NK-92 treated with Interleukin-12 subunit alpha and Interleukin-12 subunit beta, amount 100 ng/mL, for 24 hours (cell line): ENCODE data around the gene LRRC72.
"Not testable (repeated sequence)": the region's sequence is repeated elsewhere in the genome, so short reads cannot be mapped to it uniquely, and the experiment has no call there.

Experiments used
- DNase-seq: peaks from one replicate; lab custom pipeline; 2025; lab: John Stamatoyannopoulos, UW

Gene LRRC72

DNA sequence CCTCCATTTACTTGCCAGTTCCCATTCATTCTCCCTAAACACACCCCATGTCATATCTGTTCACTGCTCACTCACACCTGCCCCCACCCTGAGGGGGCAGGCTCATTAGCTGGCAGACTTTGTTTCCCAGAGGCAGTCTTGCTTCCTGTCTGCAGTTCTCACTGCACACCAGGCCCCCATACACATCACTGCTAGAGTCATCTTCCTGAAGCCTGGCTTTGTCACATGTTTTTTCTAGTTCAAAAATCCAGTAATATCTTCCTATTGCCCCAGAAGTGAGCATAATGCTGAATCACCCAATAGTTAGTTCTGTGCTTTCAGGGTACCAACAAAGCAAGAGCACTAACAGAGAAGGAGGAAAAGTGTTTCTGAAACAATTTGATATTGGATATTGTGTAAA is 1.9 kb downstream of the LRRC72 start:
- no peak for DNase-seq

DNA sequence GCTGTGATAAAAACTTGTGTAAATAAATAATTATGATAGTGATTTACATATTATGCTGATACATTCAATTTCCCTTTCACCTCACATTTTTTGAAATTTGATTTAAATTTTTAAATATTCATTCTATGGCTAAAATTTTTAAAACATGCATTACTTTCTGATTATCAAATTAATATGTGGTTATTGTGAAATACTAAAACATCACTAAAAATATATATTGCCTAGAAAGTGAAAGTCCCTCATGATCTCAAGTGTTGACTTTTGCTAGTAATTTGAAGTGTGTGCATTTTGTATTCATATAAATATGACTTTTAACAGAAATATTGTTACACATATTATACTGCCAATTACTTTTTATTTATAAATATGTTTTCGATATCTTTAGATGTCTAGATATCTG is 3.1 kb downstream of the LRRC72 start:
- no peak for DNase-seq

DNA sequence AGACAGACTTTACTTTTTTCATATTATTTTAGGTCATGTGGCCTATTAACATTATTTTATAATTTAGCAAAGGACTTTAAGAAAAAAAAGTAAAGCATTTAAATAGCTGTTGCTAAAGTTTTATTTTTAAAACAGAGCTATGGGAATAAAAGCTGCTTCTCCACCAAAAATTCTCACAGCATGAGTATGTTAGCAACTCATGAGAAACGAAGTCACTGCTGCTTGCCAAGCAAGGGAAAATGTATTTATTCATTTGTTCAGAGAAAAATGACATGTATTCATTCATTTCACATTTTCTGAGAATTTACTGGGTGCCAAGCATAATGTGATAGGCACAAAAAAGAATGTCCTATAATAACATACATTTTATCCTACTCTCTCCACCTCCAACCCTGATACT is 5.1 kb downstream of the LRRC72 start:
- DNase-seq, result no peak

DNA sequence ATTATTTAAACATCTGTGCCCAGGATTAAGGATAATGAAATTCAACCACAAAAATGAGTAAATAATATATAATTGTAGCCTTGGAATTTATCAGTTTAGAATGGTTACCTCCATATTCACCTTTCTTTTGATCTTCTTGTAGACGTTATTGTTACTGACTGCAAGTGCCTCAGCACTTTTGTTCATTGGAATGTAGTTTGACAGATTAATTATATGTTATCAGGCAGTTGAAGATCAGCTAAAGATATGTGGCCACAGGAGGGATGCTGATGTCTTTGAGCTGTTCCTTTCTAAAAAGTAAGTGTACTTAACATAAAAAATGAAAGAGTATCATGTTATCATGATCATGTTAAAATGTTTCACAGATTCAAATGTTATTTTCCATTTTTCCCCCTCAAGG is 5.6 kb downstream of the LRRC72 start:
- no peak for DNase-seq

DNA sequence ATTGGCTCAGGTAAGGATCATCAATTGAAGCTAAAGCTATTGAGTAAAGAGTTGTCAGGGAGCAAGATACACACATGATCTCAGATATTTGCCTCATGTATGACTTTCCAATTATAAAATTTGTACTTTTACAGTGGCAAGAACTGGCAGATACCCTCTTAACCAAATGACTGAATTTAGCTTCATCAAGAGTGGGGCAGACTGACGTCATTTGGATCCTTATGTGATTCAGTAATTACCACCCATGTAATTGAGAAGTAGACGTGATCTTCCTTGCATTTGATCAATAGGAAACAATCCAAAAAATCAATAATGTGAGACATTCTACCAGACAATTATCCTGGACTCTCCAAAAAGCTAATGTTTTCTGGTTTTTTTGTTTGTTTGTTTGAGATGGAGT is 8.9 kb downstream of the LRRC72 start:
- DNase-seq, result no peak

DNA sequence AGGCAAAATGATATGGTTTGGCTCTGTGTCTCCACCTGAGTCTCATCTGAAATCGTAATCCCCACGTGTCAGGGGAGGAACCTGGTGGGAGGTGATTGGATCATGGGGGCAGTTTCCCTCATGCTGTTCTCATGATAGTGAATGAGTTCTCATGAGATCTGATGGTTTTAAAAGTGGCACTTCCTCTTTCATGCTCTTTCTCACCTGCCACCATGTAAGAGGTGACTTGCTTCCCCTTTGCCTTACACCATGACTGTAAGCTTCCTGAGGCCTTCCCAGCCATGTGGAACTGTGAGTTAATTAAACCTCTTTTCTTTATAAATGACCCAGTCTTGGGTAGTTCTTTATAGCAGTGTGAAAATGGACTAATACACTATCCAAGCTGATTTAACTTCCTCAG is 13.9 kb downstream of the LRRC72 start:
- DNase-seq, result not testable (repeated sequence)

DNA sequence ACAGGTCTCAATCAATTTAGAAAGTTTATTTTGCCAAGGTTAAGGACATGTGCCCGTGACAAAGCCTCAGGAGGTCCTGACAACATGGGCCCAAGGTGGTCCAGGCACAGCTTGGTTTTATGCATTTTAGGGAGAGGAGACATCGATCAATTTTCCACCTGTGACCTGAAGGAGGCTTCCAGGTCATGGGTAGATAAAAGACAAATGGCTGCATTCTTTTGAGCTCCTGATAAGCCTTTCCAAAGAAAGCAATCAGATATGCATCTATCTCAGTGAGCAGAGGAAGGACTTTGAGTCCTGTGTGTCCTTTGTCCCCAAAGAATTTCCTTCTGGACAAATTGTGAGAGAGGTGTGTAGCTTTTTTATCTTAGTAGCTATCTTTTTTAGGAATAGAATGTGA is 15.8 kb downstream of the LRRC72 start:
- DNase-seq, result no peak

DNA sequence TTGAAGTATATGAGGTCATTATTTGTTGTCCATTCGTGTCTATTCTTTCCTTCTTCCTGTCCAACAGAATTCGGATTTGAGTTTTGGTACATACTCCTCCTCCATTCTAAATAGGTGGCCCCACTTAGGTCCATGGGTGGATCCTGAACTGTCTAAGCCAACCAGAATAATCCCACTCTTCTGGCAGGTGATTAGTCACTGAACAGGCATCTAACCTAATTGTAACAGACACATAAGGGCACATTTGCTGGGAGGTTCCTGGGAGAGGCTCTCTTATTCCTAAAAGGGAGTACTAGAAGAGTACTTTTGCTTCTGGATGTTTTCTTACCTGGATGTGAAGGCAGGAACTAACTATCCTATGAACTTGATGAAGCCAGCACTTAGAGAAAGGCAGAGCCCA is 16.8 kb downstream of the LRRC72 start:
- no peak for DNase-seq

DNA sequence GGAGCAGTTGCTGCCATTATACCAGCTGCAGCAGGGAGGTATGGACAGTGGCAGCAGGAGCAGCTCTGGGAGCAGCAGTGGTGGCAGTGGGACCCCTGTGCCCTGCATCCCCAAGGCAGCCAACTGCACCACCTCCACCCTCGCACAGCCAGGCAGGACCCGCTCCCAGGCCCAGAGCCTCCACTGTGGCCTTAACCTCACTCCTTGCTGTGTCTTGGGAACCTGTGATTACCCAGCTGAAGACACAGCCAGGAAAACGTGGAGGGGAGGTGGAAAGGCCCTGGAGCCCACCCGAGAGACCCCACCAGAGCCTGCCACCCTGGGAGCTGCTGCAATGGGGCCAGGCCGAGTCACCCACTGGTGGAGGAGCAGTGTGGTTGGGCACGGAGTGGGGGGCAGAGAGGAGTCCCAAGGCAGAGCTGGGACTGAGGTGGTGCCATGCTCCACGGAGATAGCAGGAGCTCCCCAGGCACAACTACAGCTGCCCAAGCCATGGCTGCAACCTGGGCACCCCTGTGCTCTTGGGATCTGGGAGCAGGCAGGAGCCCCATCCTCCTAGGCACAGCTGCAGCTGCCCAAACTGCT is 20.4 kb downstream of the LRRC72 start:
- DNase-seq, result no peak

DNA sequence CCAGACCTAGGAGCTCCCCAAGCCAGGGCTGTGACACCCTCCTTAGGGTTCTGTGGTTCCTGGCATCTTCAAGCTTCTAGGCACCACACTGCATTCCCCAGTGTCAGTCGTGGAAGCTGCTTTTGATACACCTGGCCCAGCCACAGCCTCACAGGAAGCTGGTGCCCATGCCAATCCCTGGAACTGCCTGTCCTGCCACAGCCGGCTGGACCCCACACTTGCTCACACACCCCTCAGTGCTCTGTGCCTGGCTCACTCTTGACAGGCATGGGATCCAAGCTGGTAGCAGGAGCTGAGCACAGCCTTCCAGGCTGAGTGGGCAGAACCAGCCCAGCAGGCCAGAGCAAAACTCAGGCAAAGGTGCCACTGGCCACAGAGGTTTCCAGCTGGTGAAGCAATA is 21.8 kb downstream of the LRRC72 start:
- no peak for DNase-seq

DNA sequence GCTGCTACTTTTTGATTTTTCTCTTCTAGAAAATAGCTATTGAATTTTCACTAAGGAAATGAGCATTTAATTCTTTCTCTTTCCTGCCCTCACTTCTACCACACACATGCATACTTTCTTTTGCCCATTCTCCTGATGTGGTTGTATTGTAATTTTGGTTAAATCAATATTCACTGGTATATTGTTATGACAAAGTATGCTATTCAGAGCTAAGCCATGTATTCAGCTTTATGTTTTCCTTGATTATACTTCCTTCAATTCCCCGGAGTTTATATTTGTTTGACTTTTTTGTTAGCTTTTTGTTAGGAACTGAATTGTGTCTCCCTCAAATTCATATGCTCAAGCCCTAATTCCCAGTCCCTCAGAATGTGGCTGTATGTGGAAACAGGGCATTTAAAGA is 24.0 kb downstream of the LRRC72 start:
- DNase-seq, result no peak

DNA sequence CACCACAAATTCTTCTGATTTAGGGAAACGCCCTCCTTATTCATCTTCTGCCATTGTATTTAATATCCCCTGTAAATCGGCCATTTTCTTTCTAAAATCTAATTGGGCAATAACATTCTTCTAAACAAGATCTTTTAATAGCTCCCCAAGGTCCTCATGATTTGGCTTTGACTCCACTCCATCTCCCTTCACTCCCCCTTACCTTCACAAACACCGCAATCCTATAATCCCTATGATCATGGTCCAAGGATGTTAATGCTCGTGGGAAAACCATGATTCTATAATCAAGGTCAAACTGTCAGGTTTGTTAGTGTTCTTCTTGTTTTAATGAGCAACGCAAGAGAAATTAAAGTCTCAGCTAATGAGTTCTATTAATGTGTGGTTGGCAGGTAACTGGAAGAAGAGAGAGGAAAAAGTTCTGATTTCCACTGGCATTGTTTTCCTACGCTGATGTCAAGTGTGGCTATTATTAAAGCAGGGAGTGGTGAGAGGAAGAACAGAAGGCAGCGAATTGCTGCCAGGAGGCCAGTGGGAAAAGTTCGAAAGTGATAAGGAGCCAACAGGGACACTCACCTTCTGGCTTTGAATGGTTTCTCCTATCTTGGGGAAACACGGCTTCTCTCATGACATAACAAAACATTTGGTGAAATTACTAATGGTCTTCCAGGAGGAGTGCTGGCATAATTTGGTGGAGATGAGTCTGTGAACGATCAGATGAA is 28.1 kb downstream of the LRRC72 start:
- no peak for DNase-seq

DNA sequence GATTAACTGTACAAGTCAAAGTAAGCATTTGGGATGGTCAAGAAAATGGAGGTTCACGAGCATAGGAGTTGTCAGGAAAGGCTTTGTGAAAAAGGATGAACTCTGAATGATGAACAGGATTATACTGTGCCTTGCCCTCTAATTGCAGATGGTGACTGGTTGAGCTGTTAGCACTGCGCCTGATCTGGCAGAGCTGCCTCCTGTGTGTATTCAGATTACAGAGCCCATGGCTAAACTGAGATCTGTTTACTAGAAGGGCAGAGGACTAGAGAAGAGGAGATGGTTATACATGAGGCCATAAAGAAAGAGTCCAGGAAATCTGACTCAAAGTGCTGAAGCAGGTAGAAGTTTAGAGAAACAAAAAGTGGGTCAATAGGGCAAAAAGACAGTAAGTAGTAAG is 29.7 kb downstream of the LRRC72 start:
- no peak for DNase-seq

DNA sequence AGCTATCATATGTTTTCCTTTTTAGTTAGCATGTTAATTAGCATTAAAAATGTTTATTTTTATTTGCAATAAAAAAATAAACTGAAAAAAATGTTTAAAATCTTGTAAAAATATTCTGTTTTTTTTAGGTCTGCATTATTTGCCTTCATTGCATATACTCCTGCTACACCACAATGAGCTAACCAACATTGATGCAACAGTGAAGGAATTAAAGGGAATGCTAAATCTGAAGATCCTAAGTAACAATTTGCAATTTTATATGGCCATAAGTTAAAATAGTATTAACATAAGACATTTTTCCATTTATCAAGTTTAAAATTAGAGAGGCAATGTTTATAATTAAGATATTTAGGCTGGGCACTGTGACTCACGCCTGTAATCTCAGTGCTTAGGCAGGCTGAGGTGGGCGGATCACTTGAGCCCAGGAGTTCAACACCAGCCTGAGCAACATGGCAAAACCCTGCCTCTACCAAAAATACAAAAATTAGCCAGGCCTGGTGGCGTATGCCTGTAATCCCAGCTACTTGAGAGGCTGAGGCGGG is 32.2 kb downstream of the LRRC72 start:
- no peak for DNase-seq

DNA sequence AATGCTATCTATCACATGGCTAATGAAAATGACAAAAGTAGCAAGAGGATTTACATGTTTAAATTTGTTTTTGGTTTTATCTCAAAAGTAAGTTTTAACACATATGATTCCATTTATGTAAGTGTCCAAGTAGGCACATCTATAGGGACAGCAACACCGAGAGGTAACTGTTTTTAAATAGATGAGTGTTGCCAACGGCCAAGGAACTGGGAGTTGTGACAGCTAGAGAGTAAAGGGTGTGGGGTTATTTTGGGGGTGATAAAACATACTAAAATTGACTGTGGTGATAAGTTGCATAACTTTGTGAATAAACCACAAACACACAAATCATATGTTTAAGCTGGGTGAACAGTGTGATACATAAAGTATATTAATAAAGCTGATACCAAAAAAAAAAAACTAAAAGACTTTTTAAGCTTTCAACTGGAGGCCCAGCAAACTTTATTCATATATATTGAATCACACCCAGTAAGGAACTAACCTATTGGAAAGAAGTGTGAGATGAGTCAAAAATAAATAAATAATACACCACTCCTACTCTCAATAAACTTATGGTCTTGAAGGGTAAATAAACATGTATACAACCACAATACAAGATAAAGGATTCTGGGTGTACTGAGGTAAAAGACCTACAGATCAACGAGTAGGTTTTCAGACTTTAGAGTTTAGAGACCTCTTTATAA is 33.0 kb downstream of the LRRC72 start:
- no peak for DNase-seq

DNA sequence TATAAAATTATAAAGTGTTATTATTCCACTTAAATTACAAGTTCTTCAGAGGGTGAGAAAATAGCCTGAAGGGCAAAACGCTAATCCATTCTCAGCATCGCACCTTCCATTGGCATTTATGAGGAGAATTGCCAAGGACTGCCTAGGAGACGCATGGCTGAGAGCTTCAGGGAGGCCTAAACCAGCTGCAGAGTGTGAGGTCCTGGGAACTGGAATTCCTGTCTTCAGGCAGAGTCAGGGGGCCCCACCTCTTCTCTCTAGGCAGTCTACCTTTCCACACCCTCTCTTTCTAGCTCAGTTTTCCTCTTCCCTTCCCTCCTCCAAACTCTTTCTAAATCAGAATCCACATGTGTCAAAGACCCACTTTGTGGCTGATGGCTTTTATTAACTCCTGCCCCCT is 35.3 kb downstream of the LRRC72 start:
- DNase-seq, result no peak

DNA sequence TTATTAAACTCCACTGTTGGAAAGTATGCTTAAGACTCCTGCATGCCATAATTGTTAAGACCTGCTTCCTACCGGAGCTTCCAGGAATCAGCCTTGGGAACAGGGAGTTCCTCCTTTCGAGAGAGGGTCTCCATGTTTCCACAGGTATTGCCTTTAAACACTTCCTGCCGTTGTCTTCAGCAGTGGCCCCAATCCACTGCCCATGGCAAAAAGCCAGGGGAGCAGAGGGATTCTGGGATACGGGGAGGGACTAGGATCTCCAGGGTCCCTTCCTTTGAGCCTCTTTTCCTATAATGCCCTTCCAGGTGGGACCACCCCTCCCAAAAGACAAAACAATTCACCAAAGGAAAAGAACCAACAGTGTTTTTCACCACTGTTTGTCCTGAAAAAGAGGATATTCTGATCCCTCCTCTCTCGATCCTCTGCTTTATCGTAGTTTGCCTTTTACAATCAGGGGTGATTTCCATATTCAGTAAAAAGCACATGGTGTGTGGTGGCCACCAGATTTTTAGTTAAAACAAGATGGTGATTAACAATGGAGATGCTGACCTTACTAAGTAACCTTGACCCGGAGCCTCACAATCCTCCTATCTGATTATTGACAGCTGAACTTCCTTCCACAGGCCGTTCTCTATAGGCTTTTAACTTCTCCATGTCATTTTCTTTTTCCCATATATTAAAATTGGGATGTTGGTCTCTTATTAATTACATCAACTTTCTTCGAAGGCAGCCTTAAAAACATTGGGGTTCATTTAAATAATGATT is 36.0 kb downstream of the LRRC72 start:
- DNase-seq, result no peak

DNA sequence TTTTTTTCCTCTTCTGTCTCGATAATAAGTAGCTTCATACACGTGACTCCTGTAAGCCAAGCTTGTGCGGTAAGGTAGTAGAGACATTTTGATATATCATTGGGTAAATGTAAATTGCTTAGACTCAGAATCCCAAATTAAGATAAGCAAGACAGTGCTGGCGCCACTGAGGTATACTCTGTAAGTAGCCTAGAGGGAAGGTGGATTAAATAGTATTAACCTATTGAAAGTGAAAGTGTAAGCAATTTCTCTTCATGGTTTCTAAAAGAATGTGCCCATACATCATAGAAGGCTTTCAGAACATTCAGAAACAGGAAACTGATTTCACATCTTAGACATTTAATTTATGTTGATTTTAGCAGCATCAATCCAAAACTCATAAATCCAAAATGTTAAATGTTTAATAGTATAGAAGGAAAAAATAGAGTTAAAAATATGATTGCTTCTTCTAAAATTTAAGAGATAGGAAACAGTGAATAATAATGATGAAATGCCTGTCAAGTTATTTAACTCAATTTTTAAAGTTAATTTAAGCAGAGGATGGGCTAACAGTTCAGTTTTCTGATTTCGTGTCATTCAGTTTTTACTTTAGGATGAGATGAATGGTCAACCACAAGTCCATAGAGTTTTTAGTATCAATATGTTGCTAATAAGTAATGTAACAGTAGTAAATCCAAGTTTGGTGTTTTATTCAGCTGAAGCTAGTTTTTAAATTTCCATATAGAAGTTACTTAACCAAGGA is 36.8 kb downstream of the LRRC72 start:
- no peak for DNase-seq

DNA sequence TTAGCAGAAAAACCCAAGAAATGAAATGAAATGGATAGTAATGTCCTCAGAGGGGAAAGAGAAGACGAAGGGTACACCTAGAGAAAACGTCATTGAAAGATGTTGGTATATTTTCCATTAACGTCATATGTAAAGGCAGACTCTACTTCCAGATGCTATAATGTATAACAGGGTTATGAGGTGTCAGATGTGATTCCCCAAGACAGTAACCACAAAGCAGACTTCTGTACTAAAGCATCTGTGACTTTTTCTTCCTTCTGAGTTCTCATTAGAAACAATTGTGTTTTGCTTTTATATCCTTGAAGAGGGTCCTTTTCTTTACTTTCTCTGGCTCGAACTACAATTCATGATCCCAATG is 37.4 kb downstream of the LRRC72 start:
- DNase-seq, result no peak

DNA sequence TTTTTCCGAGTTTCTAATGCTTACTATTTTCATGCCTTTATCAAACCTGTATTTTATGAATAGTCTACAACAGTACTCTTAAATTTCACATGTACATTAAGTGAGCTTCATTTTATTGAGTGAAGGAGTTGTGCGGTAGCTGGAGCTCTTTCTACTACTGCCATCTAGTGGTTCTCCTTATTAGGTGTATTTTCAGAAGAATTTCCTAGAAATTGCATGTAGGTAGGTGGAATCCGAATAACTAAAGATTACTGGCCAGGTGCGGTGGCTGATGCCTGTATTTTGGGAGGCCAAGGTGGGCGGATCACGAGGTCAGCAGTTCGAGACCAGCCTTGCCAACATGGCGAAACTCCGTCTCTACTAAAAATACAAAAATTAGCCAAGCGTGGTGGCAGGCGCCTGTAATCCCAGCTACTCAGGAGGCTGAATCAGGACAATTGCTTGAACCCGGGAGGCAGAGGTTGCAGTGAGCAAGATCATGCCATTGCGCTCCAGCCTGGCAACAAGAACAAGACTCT is 38.3 kb downstream of the LRRC72 start:
- no peak for DNase-seq

DNA sequence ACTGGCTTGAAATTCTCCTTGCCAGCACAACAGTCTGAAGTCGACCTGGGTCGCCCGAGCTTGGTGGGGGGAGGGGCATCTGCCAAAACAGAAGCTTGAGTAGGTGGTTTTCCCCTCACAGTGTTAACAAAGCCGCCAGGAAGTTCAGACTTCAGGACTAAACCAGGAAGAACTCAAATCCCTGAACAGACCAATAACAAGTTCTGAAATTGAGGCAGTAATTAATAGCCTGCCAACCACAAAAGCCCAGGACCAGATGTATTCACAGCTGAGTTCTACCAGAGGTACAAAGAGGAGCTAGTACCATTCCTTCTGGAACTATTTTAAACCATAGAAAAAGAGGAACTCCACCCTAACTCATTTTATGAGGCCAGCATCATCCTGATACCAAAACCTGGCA is 45.3 kb downstream of the LRRC72 start:
- no peak for DNase-seq

DNA sequence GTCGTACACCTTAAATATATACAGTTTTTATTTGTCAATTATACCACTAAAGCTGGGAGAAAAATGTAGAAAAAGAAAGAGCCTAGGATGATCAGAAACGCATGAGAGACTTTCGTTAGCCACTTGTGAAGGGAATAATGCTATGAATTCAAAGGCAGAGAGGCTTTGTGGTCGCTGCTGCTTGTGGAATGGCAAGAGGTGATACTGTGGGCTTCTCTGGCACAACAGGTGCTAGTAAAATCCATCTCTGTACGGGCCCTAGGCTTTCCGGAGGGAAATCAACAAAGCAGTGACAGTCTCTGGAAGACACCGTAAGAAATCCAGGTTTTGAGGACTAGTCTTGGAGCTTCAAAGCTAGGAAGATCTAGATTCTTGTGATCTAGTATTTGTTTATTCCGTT is 52.6 kb downstream of the LRRC72 start:
- DNase-seq, result no peak
